Brain microvascular endothelial cell (primary cell): Measurements from ENCODE around the gene C8G.

Experiments used
- DNase-seq: peaks from one replicate; pipeline ENCODE4 v3.0.0-alpha.2; 2020
- H3K27ac ChIP-seq: fragments of 250-450 bp; sonication (Bioruptor Pico); 2 replicates; pipeline ENCODE4 v1.5.1; 2020; ENCODE audit warnings: mild to moderate bottlenecking, moderate library complexity
- H3K27me3 ChIP-seq: fragments of 250-450 bp; sonication (Bioruptor Pico); replicated peaks from 2 replicates; pipeline ENCODE4 v1.5.1; 2020; ENCODE audit warnings: mild to moderate bottlenecking
- H3K36me3 ChIP-seq: fragments of 250-450 bp; sonication (Bioruptor Pico); replicated peaks from 2 replicates; pipeline ENCODE4 v1.5.1; 2020; ENCODE audit warnings: mild to moderate bottlenecking
- H3K4me3 ChIP-seq: 2 replicates; pipeline ENCODE4 v1.5.1; 2011; ENCODE audit warnings: low read depth, mild to moderate bottlenecking, control low read depth, low read length, moderate library complexity
- in situ Hi-C: cut with HindIII; loops from 2 replicates; pipeline ENCODE4 v1.10.0; 2017; ENCODE audit warnings: low sequenced_read_pairs, low pct_ligation_motif_present
- TF ChIP-seq, protein P1 (sequence below): IDR thresholded peaks from 2 replicates; pipeline ENCODE4 v1.5.1; 2011; ENCODE audit warnings: low read depth, mild to moderate bottlenecking, moderate library complexity, low read length, control low read depth, inconsistent platforms; ENCODE audit errors: missing control alignments

Gene C8G

DNA sequence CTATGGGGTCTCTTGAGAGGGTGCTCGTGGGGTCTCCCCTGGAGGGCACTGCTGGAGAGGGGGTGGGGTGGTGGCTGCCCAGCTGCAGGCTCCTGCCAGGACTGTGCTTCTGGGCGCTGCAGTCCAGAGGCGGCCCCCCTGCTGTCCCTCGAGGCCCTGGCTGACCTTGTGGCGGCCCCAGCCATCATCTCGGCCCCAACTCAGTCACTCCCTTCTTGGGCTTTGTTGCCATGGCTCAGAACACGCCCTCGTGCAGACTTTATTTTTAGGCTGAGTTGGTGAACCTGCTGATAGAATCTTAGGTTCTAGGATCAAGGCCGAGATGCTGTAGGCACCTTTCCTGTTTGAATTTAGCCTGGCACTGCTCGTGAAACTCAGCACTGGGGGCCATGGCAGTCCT is 23.3 kb upstream of the C8G start:
- TF ChIP-seq, protein P1, sequence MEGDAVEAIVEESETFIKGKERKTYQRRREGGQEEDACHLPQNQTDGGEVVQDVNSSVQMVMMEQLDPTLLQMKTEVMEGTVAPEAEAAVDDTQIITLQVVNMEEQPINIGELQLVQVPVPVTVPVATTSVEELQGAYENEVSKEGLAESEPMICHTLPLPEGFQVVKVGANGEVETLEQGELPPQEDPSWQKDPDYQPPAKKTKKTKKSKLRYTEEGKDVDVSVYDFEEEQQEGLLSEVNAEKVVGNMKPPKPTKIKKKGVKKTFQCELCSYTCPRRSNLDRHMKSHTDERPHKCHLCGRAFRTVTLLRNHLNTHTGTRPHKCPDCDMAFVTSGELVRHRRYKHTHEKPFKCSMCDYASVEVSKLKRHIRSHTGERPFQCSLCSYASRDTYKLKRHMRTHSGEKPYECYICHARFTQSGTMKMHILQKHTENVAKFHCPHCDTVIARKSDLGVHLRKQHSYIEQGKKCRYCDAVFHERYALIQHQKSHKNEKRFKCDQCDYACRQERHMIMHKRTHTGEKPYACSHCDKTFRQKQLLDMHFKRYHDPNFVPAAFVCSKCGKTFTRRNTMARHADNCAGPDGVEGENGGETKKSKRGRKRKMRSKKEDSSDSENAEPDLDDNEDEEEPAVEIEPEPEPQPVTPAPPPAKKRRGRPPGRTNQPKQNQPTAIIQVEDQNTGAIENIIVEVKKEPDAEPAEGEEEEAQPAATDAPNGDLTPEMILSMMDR = no peak
- DNase-seq = no peak
- no peak overlapping the region for H3K27ac ChIP-seq
- no peak overlapping the region for H3K4me3 ChIP-seq
- H3K36me3 ChIP-seq = peaks cover 44% of the 10 kb centered on the region
- in situ Hi-C loops = no loop called here
- H3K27me3 ChIP-seq = no peaks in the 10 kb centered on the region

DNA sequence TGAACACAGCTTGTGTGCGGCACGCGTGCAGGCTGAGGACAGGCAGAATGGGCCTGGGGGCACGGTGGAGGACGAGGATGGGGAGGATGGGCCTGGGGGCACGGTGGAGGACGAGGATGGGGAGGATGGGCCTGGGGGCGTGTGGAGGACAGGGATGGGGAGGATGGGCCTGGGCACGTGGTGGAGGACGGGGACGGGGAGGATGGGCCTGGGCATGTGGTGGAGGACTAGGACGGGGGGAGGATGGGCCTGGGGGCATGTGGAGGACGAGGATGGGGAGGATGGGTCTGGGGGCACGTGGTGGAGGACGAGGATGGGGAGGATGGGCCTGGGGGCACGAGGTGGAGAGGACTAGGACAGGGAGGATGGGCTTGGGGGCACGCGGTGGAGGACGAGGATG is 22.5 kb upstream of the C8G start:
- no peak for DNase-seq
- TF ChIP-seq, protein P1 = no peak
- in situ Hi-C loops = no loop called here
- no peak overlapping the region for H3K27ac ChIP-seq
- H3K27me3 ChIP-seq = no peaks in the 10 kb centered on the region
- H3K36me3 ChIP-seq = peaks cover 37% of the 10 kb centered on the region
- no peak overlapping the region for H3K4me3 ChIP-seq

DNA sequence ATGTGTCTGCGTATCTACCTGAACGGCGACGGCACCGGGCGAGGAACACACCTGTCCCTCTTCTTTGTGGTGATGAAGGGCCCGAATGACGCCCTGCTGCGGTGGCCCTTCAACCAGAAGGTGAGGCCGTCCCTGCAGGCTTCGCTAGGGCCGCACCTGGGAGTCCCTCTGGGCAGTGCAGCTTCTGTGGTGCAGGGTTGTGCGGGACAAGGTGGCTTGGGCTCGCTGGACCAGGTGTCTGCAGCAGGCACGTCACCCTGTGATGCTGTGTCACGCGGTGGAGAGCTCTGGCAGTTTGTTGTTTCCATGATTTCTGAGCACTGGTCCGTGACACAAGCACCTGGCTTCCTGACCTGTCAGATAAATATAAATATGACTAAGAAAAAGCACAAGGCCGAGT is 21.2 kb upstream of the C8G start:
- H3K36me3 ChIP-seq = peaks cover 30% of the 10 kb centered on the region

DNA sequence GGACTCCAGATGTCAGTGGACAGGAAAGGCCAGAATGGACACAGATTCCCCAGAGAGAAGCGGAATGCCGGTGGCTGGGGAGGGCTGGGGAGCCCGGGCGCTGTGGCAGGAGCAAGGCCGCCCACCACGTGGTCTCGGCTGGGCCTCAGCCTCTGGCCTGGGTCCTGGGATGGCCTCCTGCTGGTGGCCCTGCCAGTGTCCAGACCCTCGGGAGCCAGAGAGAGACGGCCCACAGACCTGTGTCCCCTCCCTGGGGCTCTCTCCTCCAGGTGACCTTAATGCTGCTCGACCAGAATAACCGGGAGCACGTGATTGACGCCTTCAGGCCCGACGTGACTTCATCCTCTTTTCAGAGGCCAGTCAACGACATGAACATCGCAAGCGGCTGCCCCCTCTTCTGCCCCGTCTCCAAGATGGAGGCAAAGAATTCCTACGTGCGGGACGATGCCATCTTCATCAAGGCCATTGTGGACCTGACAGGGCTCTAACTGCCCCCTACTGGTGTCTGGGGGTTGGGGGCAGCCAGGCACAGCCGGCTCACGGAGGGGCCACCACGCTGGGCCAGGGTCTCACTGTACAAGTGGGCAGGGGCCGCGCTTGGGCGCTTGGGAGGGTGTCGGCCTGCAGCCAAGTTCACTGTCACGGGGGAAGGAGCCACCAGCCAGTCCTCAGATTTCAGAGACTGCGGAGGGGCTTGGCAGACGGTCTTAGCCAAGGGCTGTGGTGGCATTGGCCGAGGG is 19.5 kb upstream of the C8G start:
- H3K36me3 ChIP-seq = peaks cover 21% of the 10 kb centered on the region
- H3K27ac ChIP-seq = no peak overlapping the region
- no peak for DNase-seq
- no peaks in the 10 kb centered on the region for H3K27me3 ChIP-seq
- TF ChIP-seq, protein P1 = no peak
- no peak overlapping the region for H3K4me3 ChIP-seq
- in situ Hi-C loops = loop anchor here (25.0 kb wide), 1 partner anchor 112 kb away; the partner anchor contains the start of genes ABCA2, FUT7 and NPDC1

More for the DNA sequence above, 21.2 kb upstream of the C8G start:
- Histone ChIP-seq H3K27me3 (no peaks in the 10 kb centered on the region), H3K4me3 (no peak overlapping the region), H3K27ac (no peak overlapping the region)
- no peak for DNase-seq
- in situ Hi-C loops = no loop called here
- TF ChIP-seq, protein P1 = no peak

DNA sequence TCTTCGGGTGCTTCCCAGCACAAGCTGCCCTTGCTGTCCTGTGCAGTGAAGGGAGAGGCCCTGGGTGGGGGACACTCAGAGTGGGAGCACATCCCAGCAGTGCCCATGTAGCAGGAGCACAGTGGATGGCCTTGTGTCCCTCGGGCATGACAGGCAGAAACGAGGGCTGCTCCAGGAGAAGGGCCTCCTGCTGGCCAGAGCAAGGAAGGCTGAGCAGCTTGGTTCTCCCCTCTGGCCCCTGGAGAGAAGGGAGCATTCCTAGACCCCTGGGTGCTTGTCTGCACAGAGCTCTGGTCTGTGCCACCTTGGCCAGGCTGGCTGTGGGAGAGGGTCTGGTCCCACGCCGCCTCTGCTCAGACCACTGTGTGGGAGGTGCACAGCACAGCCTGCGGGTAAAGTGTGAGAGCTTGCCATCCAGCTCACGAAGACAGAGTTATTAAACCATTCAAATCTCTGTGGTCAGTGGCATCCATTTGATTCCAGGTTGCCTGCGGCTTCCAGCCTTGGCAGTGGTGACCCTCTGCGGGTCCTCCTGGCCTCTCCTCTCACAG is 18.8 kb upstream of the C8G start:
- no peak overlapping the region for H3K27ac ChIP-seq
- peak; percentile 5 for DNase-seq
- H3K4me3 ChIP-seq = no peak overlapping the region
- no peaks in the 10 kb centered on the region for H3K27me3 ChIP-seq
- in situ Hi-C loops = loop anchor here (25.0 kb wide), 1 partner anchor 111 kb away; the partner anchor contains the start of genes ABCA2, FUT7 and NPDC1
- H3K36me3 ChIP-seq = peaks cover 15% of the 10 kb centered on the region
- TF ChIP-seq, protein P1 = peak; percentile 45
